GM19438 (cell line): ENCODE measurements around the gene SRXN1.

Experiments
- ATAC-seq: cut with Tn5 transposase; IDR thresholded peaks from one replicate; pipeline ENCODE4 v1.9.1; 2021; ENCODE audit warnings: low read depth; ENCODE audit not compliant: unreplicated experiment

The SRXN1 gene

GRCh38 chr20:637559-637958 is 15.4 kb downstream of the SRXN1 start:
- ATAC-seq = no peak

- no peak for ATAC-seq
Measured at GRCh38 chr20:635893-636338, 17.1 kb downstream of the SRXN1 start.

GRCh38 chr20:635028-635892 is 17.7 kb downstream of the SRXN1 start:
- ATAC-seq = no peak

GRCh38 chr20:634148-634925 is 18.7 kb downstream of the SRXN1 start:
- ATAC-seq = no peak

- no peak for ATAC-seq
Measured at GRCh38 chr20:631101-631500, 21.9 kb downstream of the SRXN1 start.

- no peak for ATAC-seq
Measured at GRCh38 chr20:626579-626978, 26.4 kb downstream of the SRXN1 start.

- ATAC-seq = no peak
Measured at GRCh38 chr20:625360-625932, 27.6 kb downstream of the SRXN1 start.

GRCh38 chr20:623704-624103 is 29.3 kb downstream of the SRXN1 start:
- ATAC-seq = no peak

- ATAC-seq = no peak
Measured at GRCh38 chr20:623021-623420, 30.0 kb downstream of the SRXN1 start.

- no peak for ATAC-seq
Measured at GRCh38 chr20:622161-622560, 30.8 kb downstream of the SRXN1 start.

- ATAC-seq = no peak
Measured at GRCh38 chr20:621125-621756, 31.8 kb downstream of the SRXN1 start.

GRCh38 chr20:620246-620645 is 32.8 kb downstream of the SRXN1 start:
- ATAC-seq = no peak

GRCh38 chr20:618980-619379 is 34.0 kb downstream of the SRXN1 start:
- no peak for ATAC-seq

- no peak for ATAC-seq
Measured at GRCh38 chr20:617934-618690, 34.9 kb downstream of the SRXN1 start.

GRCh38 chr20:615514-615913 is 37.5 kb downstream of the SRXN1 start:
- no peak for ATAC-seq

- ATAC-seq = no peak
Measured at GRCh38 chr20:611843-612185, 41.2 kb downstream of the SRXN1 start.

GRCh38 chr20:611047-611842 is 41.8 kb downstream of the SRXN1 start:
- ATAC-seq = no peak

GRCh38 chr20:610130-611046 is 42.6 kb downstream of the SRXN1 start, which contains the start of gene TCF15:
TCF15 (minus strand) TSS chr20:610309; CDS start chr20:610237, 72 bp downstream.
- ATAC-seq = no peak
